Loucy (cell line): Measurements from ENCODE around the gene DERL2.

ENCODE experiments used
- H2AFZ ChIP-seq: fragments of 200-600 bp; sonication (generic); 2 replicates; pipeline ENCODE4 v1.6.0; 2016; ENCODE audit warnings: antibody characterized with exemption, mild to moderate bottlenecking, low read length, moderate library complexity
- H3F3A ChIP-seq: fragments of 200-600 bp; 2 replicates; pipeline ENCODE4 v1.6.0; 2016; ENCODE audit warnings: antibody characterized with exemption, low read depth, mild to moderate bottlenecking
- H3K27me3 ChIP-seq: fragments of 200-600 bp; sonication (generic); 2 replicates; pipeline ENCODE4 v1.6.1; 2014; ENCODE audit warnings: low read length, mild to moderate bottlenecking; ENCODE audit not compliant: insufficient read depth, poor library complexity, severe bottlenecking
- H3K36me3 ChIP-seq: fragments of 200-600 bp; sonication (generic); 2 replicates; pipeline ENCODE4 v1.6.1; 2016; ENCODE audit warnings: low read length; ENCODE audit not compliant: insufficient read depth
- H3K4me1 ChIP-seq: fragments of 200-600 bp; sonication (generic); 2 replicates; pipeline ENCODE4 v1.5.1; 2014; ENCODE audit warnings: low read length, mild to moderate bottlenecking; ENCODE audit not compliant: insufficient read depth, poor library complexity, severe bottlenecking
- H3K4me2 ChIP-seq: fragments of 200-600 bp; sonication (generic); 2 replicates; pipeline ENCODE4 v1.6.0; 2014; ENCODE audit warnings: antibody characterized with exemption, low read length, low read depth, mild to moderate bottlenecking; ENCODE audit not compliant: poor library complexity, severe bottlenecking
- H3K4me3 ChIP-seq: fragments of 200-600 bp; sonication (generic); 2 replicates; pipeline ENCODE4 v1.5.1; 2014; ENCODE audit warnings: low read length, mild to moderate bottlenecking, mixed read lengths; ENCODE audit not compliant: poor library complexity, severe bottlenecking
- H3K79me2 ChIP-seq: fragments of 200-600 bp; sonication (generic); 2 replicates; pipeline ENCODE4 v1.6.1; 2014; ENCODE audit warnings: low read length; ENCODE audit not compliant: insufficient read depth
- H3K9ac ChIP-seq: fragments of 200-600 bp; sonication (generic); 2 replicates; pipeline ENCODE4 v1.6.0; 2014; ENCODE audit warnings: mild to moderate bottlenecking, low read depth, low read length, moderate library complexity; ENCODE audit not compliant: poor library complexity, severe bottlenecking
- H3K9me2 ChIP-seq: fragments of 200-600 bp; sonication (generic); replicated peaks from 2 replicates; pipeline ENCODE4 v1.6.1; 2016; ENCODE audit warnings: low read depth, low read length, mixed read lengths
- H3K9me3 ChIP-seq: fragments of 200-600 bp; sonication (generic); 2 replicates; pipeline ENCODE4 v1.6.1; 2014; ENCODE audit warnings: mild to moderate bottlenecking, antibody characterized with exemption, low read length, low read depth; ENCODE audit not compliant: insufficient read depth
- H4K20me1 ChIP-seq: fragments of 200-600 bp; sonication (generic); 2 replicates; pipeline ENCODE4 v1.6.0; 2014; ENCODE audit warnings: antibody characterized with exemption, low read length, mild to moderate bottlenecking; ENCODE audit not compliant: insufficient read depth, poor library complexity, severe bottlenecking
- EZH2phosphoT487 ChIP-seq: fragments of 200-600 bp; IDR thresholded peaks from 2 replicates; pipeline ENCODE4 v1.6.1; 2018; ENCODE audit warnings: antibody characterized with exemption, mild to moderate bottlenecking, moderate library complexity, borderline replicate concordance
- TF ChIP-seq, protein P1 (sequence below): fragments of 200-600 bp; sonication (generic); conservative IDR thresholded peaks from 2 replicates; pipeline ENCODE4 v1.5.1; 2014; ENCODE audit warnings: mild to moderate bottlenecking, antibody characterized with exemption, low read length

DERL2 gene

DNA sequence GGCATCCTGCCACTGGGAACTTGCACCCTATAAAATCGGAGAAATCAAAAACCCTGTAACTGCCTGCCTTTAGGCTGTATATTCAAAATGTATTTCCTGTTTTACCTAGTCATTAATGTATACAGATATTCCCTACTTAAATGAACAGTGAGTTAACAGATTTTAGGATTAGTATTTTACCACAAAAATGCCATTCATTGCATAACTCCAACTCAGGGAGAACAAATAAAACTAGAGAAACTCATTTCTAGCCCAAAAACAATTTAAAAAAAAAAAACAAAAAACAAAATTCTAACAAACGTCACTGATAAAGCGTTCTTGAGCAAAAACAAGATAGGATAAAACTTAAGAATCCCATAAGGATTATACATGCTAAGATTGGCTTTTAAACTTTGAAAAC, 13.5 kb downstream of the DERL2 start:
- Histone ChIP-seq H3K4me2 (no peak overlapping the region), H3K9me3 (no peaks in the 10 kb centered on the region), H3K36me3 (peaks cover 52% of the 10 kb centered on the region), H4K20me1 (peaks cover 13% of the 10 kb centered on the region), H3K9ac (no peak overlapping the region), H3K79me2 (peaks cover 19% of the 10 kb centered on the region), H3K27me3 (no peaks in the 10 kb centered on the region), H3F3A (no peaks in the 10 kb centered on the region), H3K4me3 (no peak overlapping the region), H2AFZ (no peak overlapping the region), H3K9me2 (no peaks in the 10 kb centered on the region), H3K4me1 (no peaks in the 10 kb centered on the region)
- TF ChIP-seq, protein P1, sequence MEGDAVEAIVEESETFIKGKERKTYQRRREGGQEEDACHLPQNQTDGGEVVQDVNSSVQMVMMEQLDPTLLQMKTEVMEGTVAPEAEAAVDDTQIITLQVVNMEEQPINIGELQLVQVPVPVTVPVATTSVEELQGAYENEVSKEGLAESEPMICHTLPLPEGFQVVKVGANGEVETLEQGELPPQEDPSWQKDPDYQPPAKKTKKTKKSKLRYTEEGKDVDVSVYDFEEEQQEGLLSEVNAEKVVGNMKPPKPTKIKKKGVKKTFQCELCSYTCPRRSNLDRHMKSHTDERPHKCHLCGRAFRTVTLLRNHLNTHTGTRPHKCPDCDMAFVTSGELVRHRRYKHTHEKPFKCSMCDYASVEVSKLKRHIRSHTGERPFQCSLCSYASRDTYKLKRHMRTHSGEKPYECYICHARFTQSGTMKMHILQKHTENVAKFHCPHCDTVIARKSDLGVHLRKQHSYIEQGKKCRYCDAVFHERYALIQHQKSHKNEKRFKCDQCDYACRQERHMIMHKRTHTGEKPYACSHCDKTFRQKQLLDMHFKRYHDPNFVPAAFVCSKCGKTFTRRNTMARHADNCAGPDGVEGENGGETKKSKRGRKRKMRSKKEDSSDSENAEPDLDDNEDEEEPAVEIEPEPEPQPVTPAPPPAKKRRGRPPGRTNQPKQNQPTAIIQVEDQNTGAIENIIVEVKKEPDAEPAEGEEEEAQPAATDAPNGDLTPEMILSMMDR = no peak
- no peak for TF ChIP-seq EZH2phosphoT487

DNA sequence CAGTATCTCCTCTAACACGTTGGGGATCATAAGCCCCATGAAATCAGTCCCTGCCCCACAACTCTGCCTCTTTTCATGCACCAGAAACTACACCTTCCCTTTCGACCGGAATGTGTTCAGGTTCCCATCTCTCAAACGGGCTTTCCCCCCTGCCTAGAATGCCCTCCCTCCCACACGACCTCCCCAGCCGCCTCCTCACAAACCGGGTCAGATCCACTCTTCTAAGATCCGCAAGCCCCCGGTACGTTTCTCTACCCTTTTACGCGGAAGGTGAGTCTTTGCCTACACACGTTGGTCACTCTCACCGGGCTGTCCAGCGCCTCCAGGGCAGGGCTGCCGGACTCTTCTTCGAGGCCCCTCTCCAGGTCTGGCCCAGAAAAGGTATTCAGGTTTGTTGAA, 17.9 kb downstream of the DERL2 start:
- H2AFZ ChIP-seq = peak overlapping the region; percentile 93
- H4K20me1 ChIP-seq = peaks cover 38% of the 10 kb centered on the region
- H3K79me2 ChIP-seq = peaks cover 57% of the 10 kb centered on the region
- peaks cover 21% of the 10 kb centered on the region; the same call in 1 of the 2 replicates for H3K36me3 ChIP-seq
- peak overlapping the region; percentile 96 for H3K4me3 ChIP-seq
- peaks cover 30% of the 10 kb centered on the region for H3K4me1 ChIP-seq
- no peaks in the 10 kb centered on the region for H3K9me3 ChIP-seq
- peak overlapping the region; percentile 93 for H3K9ac ChIP-seq
- H3K9me2 ChIP-seq = no peaks in the 10 kb centered on the region
- no peaks in the 10 kb centered on the region for H3F3A ChIP-seq
- TF ChIP-seq EZH2phosphoT487 = no peak
- TF ChIP-seq, protein P1 = no peak
- H3K4me2 ChIP-seq = peak overlapping the region; percentile 92
- no peaks in the 10 kb centered on the region for H3K27me3 ChIP-seq

DNA sequence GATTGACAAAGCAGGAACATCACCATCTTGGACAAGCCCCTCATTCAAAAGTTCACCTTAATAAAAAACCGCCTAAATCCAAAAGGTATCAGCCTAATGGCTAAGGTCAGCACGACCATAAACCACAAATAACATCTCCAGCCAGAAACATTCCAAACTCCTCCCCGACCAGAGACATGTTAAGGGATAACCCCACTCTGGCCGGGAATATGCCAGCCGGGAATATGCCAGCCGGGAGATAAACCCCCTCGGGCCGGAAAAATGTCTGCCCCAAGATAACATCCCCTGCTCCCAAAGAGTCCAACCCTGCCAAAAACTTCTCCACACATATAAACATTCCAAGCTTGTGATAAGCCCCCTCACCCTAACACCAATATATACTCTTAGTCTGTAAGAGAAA, 18.6 kb downstream of the DERL2 start:
- Histone ChIP-seq H2AFZ (no peak overlapping the region), H4K20me1 (peaks cover 41% of the 10 kb centered on the region)

More for the DNA sequence above, 18.6 kb downstream of the DERL2 start:
- H3K9me3 ChIP-seq = no peaks in the 10 kb centered on the region
- peak overlapping the region; percentile 92 for H3K4me2 ChIP-seq
- peak overlapping the region; percentile 96 for H3K4me3 ChIP-seq
- H3K9ac ChIP-seq = peak overlapping the region; percentile 93
- no peaks in the 10 kb centered on the region for H3F3A ChIP-seq
- H3K9me2 ChIP-seq = no peaks in the 10 kb centered on the region
- TF ChIP-seq EZH2phosphoT487 = no peak
- TF ChIP-seq, protein P1 = no peak
- H3K79me2 ChIP-seq = peaks cover 63% of the 10 kb centered on the region
- H3K27me3 ChIP-seq = no peaks in the 10 kb centered on the region
- H3K36me3 ChIP-seq = peaks cover 14% of the 10 kb centered on the region; the same call in 1 of the 2 replicates
- H3K4me1 ChIP-seq = peaks cover 31% of the 10 kb centered on the region
